Measurements from ENCODE around the gene OPRM1. TPM values are rescaled to one million over a fixed set of nuclear protein-coding genes. Genes with fewer than 3 reads are reported as not detected.

OPRM1 gene
- total RNA-seq, 1 experiment from 2014 or later = not detected

- TF ChIP-seq SP1 (IDR thresholded peaks at IDR 0.05; ENCODE audit: low read depth) = no peak
- no peak for TF ChIP-seq TCF7L2 (IDR thresholded peaks at IDR 0.05; ENCODE audit: borderline replicate concordance, extremely low read depth, insufficient read depth, insufficient read length)
- no peak for TF ChIP-seq POLR2AphosphoS5 (IDR thresholded peaks at IDR 0.05; ENCODE audit: low read depth, low read length)
- no peak for TF ChIP-seq ZFX (IDR thresholded peaks at IDR 0.05)
- H3K9ac ChIP-seq (ENCODE audit: low read length) = no peak overlapping the region
- H3K4me1 ChIP-seq (ENCODE audit: control insufficient read depth in 1 of 2, insufficient read depth in 2 of 2, low read length in 2 of 2) = no peaks in the 10 kb centered on the region
- H3K9me3 ChIP-seq (ENCODE audit: control insufficient read depth in 1 of 2, insufficient read depth in 1 of 2, low read depth in 1 of 2, low read length in 2 of 2) = no peaks in the 10 kb centered on the region
- no peak overlapping the region for H3K27ac ChIP-seq (ENCODE audit: low read depth, low read length)
- no peaks in the 10 kb centered on the region for H3K9me2 ChIP-seq (ENCODE audit: insufficient read depth)
- H3K36me3 ChIP-seq (ENCODE audit: control insufficient read depth in 1 of 2, insufficient read depth in 2 of 2, low read length in 2 of 2) = no peaks in the 10 kb centered on the region
- intact Hi-C loops (cut with micrococcal nuclease) = no loop called here
- H3K27me3 ChIP-seq (ENCODE audit: insufficient read depth, low read length) = peaks cover 5% of the 10 kb centered on the region; the same call in 1 of the 2 replicates
- no peak overlapping the region for H2AFZ ChIP-seq (ENCODE audit: low read depth, low read length, poor library complexity, severe bottlenecking)
- no peak overlapping the region for H3K4me2 ChIP-seq (ENCODE audit: low read length)
- no TSS peak for BruUV-seq (replicated peaks)
- RAD21 ChIA-PET (ENCODE audit: low non-redundant PET in 1 of 2, low total read pairs in 2 of 2, uncharacterized antibody in 2 of 2, unreplicated experiment in 2 of 2) = no interaction called here
- no peak overlapping the region for H3K4me3 ChIP-seq (replicated peaks in 1 of 2; ENCODE audit: low read depth in 1 of 2, low read length in 2 of 2)
- H4K20me1 ChIP-seq (ENCODE audit: insufficient read depth) = no peaks in the 10 kb centered on the region
- CTCF ChIA-PET = no interaction called here
- no peaks in the 10 kb centered on the region for H3K79me2 ChIP-seq (ENCODE audit: insufficient read depth, low read length)
- POLR2A ChIA-PET = no interaction called here
- no peak for DNase-seq (ENCODE audit: low read depth, low spot score)
- ATAC-seq = no peak
Measured at GRCh38 chr6:154096316-154096715, 57.3 kb downstream of the OPRM1 start.

- no peak overlapping the region for H3K4me3 ChIP-seq (replicated peaks in 1 of 2; ENCODE audit: low read depth in 1 of 2, low read length in 2 of 2)
- TF ChIP-seq CTCF (IDR thresholded peaks at IDR 0.05 in 2 of 3, conservative IDR thresholded peaks at IDR 0.05 in 1 of 3; ENCODE audit: borderline replicate concordance in 1 of 3, insufficient read depth in 1 of 3, low read depth in 2 of 3, low read length in 2 of 3) (no peak), TCF7L2 (IDR thresholded peaks at IDR 0.05; ENCODE audit: borderline replicate concordance, extremely low read depth, insufficient read depth, insufficient read length) (no peak), ZNF274 (IDR thresholded peaks at IDR 0.05; ENCODE audit: low read depth, low read length) (no peak), EZH2phosphoT487 (IDR thresholded peaks at IDR 0.05; ENCODE audit: borderline replicate concordance) (no peak), ZFX (IDR thresholded peaks at IDR 0.05) (no peak), CEBPB (IDR thresholded peaks at IDR 0.05; ENCODE audit: low read depth) (no peak), EZH2 (IDR thresholded peaks at IDR 0.05) (no peak)
Measured at GRCh38 chr6:154096834-154097233, 57.8 kb downstream of the OPRM1 start.

More at GRCh38 chr6:154096834-154097233, 57.8 kb downstream of the OPRM1 start:
- Histone ChIP-seq H3K27ac (ENCODE audit: low read depth, low read length) (no peak overlapping the region), H3K4me2 (ENCODE audit: low read length) (no peak overlapping the region), H4K20me1 (ENCODE audit: insufficient read depth) (no peaks in the 10 kb centered on the region), H2AFZ (ENCODE audit: low read depth, low read length, poor library complexity, severe bottlenecking) (no peak overlapping the region), H3K79me2 (ENCODE audit: insufficient read depth, low read length) (no peaks in the 10 kb centered on the region), H3K9me2 (ENCODE audit: insufficient read depth) (no peaks in the 10 kb centered on the region), H3K9ac (ENCODE audit: low read length) (no peak overlapping the region), H3K9me3 (ENCODE audit: control insufficient read depth in 1 of 2, insufficient read depth in 1 of 2, low read depth in 1 of 2, low read length in 2 of 2) (no peaks in the 10 kb centered on the region), H3K27me3 (ENCODE audit: insufficient read depth, low read length) (peaks cover 5% of the 10 kb centered on the region; the same call in 1 of the 2 replicates), H3K36me3 (ENCODE audit: control insufficient read depth in 1 of 2, insufficient read depth in 2 of 2, low read length in 2 of 2) (no peaks in the 10 kb centered on the region), H3K4me1 (ENCODE audit: control insufficient read depth in 1 of 2, insufficient read depth in 2 of 2, low read length in 2 of 2) (no peaks in the 10 kb centered on the region)
- ChIA-PET RAD21 (ENCODE audit: low non-redundant PET in 1 of 2, low total read pairs in 2 of 2, uncharacterized antibody in 2 of 2, unreplicated experiment in 2 of 2) (no interaction called here), CTCF (no interaction called here), POLR2A (no interaction called here)
- no TSS peak for BruUV-seq (replicated peaks)
- no peak for DNase-seq (ENCODE audit: low read depth, low spot score)
- intact Hi-C loops (cut with micrococcal nuclease) = no loop called here
- no peak for ATAC-seq
